ENCODE measurements around the gene SLC4A5.
A peak's percentile ranks its signal among the peaks of the same experiment; 100 is the strongest.
"Not testable (repeated sequence)": the region's sequence is repeated elsewhere in the genome, so short reads cannot be mapped to it uniquely, and the experiment has no call there.

SLC4A5 gene

DNA sequence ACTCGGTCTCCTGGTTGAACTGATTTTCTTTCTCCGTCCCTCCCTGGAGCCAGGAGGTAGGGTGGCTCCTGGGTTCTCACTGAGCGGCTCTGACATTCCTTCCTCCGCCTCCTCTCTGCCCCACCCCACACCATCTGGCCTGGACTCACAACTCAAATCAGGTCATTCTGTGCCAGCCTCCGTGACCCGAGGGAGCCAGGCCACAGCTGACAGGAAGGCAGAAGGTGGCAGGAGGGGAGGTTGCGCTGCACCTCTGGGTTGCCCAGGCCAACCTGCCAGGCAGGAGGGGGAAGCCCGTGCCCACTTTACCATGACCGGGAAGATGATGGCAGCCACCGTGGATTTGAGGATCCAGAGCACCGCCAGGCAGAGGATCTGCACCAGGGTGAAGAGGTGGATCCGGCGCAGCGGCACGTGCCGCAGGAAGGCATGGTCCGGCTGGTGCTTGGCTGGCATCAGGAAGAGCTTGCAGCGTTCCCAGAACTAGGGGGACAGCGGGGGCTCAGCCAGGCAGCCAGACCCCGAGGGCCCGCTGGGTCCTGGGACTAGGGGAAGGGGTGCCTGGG, 116.5 kb downstream of the SLC4A5 start:
- no peak for DNase-seq

DNA sequence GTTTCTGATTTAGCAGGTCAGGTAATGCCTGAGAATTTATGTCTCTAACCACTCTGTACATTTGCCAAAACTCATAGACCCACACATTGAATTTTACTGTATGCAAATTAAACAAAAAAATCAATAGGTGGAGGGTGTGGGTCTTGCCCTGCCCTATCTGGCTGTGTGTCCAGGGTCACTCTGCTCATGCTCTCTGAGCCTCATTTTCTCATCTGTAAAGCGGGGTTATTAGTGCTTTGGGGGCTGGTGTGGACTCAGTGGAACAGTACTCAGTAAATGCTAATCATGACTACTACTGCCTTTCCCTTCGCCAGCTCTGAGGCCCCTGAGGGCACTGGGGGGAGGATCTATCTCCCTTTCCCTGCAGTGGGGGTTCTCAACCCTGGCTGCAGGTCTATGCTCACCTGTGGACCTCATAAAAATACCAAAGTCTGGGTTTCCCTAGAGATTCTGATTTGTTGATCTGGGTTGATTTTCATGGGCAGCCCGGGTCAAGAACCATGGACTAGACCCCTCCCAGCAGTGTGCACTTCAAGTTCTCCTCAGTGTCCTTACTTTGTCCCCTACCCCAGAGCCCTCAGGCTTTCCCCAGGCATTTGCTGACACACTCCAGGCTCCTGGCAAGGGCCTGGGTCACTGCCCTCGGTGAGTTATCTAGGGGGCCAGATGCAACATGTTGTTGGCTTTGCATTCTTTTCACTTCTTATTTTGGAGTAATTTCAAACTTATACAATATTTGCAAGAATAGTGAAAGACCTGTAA, 117.3 kb downstream of the SLC4A5 start:
- no peak for DNase-seq

DNA sequence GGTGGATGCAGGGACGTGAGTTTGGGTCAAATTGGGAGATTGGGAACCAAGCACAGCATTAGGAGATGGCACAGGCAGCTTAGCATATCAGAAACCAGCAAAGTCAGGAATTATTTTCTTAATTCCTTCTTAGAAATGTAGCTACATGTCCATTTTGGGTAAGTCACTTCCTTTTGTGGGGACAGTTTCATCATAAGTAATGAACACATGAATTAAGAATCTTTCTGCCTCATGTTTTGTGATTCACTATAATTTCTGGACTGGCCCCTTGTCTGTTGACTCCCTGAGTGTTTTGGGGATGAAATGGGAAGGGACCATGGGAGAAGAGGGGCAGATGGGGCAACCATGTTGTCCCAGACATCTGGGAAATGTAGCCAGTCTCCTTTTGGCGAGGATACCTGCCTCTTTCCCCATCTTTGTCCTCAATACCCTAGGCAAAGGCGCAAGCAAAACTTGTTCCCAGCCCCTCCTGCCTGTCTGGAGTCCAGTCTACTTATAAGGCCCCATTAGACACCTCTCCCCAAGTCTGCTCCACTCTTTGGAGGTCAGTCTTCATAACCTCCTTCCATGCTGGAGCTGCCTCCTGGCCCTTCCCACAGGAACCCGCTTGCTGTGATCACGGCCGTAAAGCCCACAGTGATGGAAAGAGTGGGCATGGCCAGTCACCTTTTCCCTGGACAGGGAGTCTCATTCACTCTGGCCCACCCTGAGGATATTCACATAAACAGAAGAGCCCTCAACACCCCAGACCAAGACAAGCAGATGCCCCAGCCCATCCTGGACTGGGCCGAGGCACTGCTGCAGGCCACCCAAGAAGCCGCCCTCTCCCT, 119.1 kb downstream of the SLC4A5 start:
- no peak for DNase-seq

DNA sequence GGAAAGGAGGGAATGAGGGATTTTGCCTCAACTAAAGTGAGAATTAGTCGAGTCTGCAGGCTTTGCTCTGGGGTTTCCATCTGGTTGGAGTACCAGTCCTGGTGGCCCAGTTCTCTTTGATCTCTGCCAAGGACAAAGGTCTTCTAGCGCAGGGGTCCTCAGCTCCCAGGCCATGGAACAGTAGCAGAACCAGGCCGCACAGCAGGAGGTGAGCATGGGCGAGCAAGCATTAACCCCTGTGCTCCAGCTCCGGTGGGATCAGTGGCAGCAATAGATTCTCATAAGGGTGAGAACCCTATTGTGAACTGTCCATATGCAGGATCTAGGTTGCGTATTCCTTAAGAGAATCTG, 120.9 kb downstream of the SLC4A5 start:
- DNase-seq, result no peak

DNA sequence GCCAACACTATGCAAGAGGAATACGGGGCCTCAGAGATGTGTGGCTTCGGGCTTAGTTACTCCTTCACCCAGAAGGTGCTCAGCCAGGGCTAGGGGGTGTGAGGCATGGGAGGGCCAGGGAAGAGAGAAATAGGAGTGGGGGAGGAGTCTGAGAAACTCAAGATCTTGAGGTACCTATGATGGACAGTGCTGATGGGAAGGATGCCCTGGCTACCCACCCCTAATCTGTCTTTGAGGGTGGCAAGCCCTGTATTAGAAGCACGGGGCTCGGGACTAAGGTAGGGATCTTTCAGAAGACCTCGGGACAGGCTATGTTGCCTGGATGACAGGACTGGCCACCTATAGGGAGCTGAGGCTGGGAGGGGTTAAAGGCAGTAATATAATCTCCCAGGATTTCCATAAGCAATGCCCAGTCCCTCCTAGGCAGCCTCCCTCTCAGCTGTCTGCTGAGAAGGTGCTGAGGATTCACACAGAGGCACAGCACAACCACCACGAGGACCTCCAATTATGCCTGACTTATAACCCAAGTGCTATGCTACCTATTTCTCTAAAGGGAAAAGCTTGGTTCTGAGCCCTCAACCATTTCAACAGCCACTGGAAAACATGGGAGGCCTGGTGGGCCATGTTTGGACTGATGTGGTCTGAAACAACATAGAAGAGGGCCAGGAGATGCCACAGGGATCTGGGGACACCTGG, 121.5 kb downstream of the SLC4A5 start:
- no peak for DNase-seq

DNA sequence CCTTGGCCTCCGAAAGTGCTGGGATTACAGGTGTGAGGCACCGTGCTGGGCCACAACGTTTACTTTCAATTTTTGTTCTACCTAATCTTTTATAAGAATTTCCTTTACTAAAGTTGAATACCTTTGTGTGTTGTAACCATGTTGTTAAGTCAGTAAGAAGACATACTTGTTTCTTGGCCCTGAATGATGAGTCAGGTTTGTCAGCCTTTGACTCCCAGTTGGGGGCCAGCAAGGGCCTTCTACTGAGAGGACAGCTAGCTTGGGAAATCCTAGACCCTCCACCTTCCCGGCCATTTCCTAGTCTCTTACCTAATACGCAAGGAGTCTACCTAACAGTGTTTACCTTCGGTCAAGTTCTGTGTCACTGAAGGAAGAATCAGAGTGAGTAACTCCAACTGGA, 122.1 kb downstream of the SLC4A5 start:
- DNase-seq, result no peak

DNA sequence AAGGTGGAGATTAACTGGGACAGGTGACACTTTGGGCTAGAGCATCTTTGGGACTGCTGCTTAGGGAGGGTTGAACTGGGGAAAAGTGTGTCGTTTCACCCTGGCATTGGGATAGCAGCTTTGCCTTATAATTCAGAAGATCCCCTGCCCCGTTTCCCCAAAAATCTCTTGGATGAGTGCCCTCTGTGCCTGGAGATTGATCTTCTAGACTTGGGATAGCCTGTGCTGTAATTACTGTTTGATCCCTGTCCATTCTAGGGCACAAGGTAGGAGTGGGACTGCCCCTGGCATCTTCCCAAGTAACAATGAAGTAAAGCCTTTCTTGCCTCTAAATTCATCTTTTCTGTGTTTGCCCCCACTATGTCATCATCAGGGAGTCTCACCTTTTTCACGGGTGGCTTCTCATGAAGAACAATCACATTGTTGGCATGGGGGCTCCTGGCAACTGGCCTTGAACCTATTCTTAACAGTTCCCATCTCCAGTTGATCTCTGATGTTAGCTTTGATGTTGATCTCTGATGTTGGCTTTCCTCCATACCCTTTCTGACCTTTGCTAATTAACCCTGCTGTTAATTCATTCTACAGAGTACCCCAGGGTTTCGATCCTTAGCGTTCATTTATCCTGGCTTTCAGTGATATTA, 123.2 kb downstream of the SLC4A5 start:
- no peak for DNase-seq

DNA sequence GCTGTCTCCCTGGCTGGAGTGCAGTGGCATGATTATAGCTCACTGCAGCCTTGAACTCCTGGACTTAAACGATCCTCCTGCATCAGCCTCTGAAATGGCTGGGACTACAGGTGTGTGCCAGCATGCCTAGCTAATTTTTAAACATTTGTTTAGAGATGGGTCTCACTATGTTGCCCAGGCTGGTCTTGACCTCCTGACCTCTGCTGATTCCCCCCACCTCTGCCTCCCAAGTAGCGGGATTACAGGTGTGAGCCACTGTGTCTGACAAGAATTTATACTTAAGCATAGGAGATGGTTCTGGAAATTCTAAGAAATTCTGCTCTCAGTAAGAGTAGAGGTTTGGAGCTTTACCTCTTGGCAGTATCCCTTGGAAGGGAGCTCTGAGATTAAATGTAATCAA, 126.6 kb downstream of the SLC4A5 start:
- DNase-seq, result no peak

DNA sequence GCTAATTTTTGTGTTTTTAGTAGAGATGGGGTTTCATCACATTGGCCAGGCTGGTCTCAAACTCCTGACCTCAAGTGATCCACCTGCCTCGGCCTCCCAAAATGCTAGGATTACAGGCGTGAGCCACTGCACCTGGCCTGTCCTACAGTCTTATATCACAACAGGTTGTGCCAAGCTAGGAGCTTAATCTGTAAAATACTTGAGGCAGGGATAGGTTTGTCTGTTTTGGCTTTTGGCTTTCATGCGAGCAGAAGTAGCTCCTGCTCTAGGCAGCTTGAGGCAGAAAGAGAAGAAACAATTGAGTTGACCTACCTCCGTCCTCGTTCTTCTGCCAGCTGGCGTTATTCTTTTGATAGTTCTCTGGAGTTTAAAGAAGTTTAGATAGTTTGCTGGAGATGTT, 127.4 kb downstream of the SLC4A5 start:
- DNase-seq, result not testable (repeated sequence)

DNA sequence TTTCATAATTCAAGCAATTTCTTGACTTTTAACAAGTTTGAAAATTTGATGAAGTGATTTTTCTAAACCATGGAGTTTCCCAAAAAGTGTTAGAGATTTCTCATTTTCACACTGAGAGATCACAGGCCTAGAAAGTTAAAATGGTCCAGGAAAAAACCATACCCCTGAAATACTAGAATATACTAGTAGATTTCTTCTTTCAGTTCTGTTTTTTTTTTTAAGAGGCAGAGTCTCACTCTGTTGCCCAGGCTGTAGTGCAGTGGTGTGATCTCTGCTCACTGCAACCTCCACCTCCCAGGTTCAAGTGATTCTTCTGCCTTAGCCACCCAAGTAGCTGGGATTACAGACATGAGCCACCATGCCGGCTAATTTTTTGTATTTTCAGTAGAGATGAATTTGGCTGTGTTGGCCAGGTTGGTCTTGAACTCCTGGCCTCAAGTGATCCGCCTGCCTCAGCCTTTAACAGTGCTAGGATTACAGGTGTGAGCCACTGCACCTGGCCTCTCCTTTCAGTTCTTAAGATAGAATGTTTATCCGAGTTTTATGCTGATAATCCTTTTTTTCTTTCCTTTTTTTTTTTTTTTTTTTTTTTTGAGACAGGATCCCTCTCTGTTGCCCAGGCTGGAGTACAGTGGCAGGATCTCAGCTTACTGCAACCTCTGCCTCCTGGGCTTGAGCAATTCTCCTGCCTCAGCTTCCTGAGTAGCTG, 130.4 kb downstream of the SLC4A5 start:
- no peak for DNase-seq

DNA sequence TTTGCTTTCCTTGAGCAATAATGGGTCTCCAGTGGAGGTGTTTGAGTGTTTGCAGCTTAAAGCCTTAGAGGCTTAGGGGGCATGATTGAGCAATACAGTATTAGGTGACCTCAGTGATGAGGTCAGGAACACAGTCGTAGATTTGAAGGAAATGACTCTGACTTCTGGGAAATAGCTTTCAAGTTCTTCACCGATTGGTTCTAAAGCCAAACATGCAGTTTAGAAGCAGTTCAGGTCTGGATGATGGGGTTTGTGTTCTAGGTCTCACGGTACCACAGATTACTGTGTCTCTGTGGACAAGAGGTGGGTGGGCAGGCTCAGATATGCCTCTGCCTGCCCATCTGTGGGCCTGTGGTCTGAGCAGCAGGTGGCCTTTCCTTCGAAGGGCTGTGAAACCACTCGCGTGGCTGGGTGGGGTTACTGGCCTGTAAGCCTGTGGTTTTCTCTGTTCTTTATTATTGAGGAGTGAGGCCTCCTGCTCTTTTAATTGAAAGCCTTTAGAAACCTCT, 137.0 kb downstream of the SLC4A5 start:
- DNase-seq, result no peak

DNA sequence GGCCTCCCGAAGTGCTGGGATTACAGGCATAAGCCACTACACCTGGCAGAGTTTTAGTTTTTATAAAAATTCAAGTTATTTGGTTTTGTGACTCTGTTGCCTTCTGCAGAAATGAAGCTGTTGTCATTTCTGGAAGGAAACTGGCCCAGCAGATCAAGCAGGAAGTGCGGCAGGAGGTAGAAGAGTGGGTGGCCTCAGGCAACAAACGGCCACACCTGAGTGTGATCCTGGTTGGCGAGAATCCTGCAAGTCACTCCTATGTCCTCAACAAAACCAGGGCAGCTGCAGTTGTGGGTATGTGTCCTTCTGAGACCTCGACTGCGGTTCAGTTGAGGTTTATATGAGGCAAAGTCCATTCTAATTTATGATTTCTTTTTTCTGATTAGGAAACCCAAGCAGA, 137.6 kb downstream of the SLC4A5 start:
- DNase-seq, result no peak

DNA sequence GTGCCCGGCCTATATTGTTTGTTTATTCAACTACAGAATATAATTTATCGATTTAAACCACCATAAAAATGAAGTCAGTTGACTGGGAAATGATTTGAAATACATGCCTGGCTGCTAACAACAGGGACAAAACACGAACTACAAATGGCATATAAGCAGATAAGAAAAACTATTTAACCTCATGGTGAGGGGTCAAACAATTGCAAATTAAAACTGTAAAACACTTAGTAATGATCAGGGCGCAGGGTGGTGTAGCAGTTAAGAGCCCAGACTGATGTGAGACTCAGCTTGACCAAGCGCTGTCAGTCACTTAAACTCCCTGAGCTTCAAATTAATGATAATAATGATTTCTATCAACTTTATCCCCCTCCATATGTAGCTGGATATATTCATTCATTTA, 138.1 kb downstream of the SLC4A5 start:
- DNase-seq, result no peak

DNA sequence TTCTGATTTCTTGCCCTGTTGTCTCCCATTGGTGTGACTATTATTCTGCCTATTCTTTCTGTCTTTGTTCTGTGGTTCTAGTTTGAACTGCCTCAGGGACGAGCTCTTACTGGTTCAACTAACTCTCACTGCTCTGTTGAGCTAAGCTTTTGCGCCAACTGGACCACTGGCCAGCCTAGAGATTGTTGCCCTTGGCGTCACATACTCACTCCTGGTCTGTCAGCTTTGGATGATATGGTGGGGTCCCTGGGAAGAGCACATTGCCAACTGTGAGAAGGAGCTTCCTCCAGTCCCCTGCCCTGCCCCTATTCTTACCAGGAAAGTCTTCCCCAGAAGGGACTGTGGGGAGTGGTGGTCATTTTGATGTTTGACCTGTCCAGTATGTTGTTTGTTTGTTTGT, 138.8 kb downstream of the SLC4A5 start:
- no peak for DNase-seq

DNA sequence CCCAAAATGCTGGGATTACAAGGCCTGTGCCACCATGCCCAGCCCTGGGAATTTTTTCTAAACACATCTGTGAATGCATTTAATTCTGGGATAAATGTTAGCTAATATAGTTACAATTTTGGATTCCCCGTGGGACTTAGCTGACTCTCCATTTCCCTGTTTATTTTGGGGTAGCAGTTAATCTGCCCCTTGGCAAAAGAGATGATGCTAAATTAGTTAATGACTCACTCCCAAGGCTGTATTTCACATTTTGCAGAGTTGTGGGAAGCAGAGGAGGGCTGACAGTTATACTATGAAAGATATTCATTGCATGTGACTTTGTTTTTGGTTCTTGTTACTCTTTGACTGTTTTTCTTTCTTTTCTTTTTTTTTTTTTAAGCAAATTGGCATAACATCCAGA, 141.6 kb downstream of the SLC4A5 start:
- DNase-seq, result no peak

DNA sequence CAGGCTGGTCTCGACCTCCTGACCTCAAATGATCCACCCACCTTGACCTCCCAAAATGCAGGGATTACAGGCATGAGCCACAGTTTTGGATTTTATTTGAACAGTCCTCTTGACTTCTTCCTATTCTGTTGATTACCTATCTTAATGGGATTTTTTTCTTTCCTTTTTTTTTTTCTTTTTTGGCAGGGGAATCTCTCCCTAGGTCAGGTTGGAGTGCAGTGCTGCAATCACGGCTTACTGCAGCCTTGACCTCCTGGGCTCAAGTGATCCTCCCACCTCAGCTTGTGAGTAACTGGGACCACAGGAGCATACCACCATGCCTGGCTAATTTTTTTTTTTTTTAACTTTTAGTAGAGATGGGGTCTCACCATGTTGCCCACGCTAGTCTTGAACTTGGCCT, 142.0 kb downstream of the SLC4A5 start:
- DNase-seq, result no peak

DNA sequence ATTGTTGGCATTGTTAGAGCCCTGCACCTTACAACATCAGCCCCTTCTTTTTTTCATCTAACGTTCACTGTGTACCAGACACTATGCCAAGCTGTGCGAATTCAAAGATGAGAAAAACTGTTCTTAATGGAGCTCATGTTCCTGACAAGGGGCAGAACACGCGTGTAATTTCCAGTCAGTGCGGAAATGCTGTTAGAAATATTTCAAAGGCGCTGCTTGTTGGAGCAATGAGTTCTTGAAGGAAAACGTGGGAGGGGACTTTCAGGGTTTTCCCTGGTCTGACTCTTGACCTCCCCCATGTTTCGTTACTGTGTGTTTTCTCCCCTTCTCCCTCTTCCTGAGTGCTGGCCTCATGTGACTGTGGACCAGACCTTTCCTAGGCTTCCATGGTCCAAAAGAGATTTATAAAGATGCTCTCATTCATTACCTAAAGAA, 143.3 kb downstream of the SLC4A5 start:
- DNase-seq, result peak in 1 of 2 experiments; percentile 22

DNA sequence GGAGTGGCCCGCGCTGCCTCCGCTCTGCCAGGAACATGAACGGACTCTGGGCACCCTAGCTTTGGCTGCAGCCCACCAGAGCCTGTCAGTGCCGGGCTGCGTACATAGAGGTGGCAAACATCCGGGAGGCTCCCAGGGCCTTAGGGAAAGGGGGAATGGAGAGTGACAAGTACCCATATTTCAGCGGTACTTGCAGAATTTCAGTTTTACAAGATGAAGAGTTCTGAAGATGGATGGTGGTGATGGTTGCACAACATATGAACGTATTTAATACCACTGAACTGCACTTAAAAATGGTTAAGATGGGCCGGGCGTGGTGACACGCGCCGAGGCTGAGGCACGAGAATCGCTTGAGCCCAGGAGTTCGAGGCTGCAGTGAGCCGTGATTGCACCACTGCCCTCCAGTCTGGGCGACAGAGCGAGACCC, 143.9 kb downstream of the SLC4A5 start:
- no peak for DNase-seq

DNA sequence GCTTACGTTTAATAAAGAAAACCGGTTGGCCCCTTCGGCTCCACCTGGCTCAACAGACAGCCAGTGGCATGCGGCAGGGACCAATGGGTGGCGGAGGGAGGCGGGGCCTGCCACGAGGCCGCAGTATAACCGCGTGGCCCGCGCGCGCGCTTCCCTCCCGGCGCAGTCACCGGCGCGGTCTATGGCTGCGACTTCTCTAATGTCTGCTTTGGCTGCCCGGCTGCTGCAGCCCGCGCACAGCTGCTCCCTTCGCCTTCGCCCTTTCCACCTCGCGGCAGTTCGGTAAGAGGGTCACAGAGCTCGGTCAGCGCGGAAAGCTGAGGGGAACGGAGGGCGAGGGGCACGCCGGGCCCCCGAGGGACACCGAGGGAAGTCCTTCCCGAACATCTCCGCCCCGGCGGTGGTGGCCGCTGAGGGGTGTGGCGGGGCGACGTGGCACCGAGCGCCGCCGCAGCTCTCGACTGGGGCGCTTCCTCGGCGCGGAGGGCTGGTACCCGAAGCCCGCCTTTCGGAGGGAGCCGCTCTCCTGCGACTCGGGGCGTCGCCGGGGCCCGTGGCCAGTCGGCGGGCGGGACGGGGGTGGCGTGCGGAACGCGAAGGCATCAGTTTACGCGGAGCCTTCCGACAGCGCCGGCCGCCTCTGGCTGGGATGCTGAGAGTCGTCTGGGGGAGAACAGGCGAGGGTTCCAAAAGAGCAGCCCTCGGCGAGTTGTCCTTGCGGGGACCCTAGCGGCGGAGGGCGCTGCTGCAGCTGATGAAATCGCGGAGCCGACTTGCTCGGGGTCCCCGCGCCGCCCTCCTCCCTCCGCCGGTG, 144.5 kb downstream of the SLC4A5 start, which contains the start of gene MTHFD2:
MTHFD2 (plus strand) TSS at position 155 of the 814 bp plus-strand sequence; CDS start at position 182, 27 bp downstream.
- DNase-seq, result peak; percentile 86 to 89

DNA sequence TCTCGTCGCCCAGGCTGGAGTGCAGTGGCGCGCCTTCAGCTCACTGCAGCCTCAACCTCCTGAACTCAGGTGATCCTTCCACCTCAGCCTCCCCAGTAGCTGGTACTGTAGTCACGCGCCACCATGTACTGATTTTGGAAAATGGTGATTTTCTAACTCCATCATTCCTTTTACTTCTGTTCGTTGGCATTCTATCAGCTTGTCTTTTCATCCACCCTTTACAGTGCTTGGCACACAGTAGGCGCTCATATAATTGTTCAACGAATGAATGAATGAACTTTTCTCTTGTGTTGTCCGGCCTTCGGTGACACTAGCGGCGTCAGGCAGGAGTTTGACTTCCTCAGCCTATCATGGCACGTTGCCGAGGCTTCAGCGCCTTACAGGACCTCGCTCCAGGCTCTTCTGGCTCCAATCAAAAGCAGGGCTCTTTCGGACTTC, 145.2 kb downstream of the SLC4A5 start:
- peak; percentile 99 for DNase-seq

DNA sequence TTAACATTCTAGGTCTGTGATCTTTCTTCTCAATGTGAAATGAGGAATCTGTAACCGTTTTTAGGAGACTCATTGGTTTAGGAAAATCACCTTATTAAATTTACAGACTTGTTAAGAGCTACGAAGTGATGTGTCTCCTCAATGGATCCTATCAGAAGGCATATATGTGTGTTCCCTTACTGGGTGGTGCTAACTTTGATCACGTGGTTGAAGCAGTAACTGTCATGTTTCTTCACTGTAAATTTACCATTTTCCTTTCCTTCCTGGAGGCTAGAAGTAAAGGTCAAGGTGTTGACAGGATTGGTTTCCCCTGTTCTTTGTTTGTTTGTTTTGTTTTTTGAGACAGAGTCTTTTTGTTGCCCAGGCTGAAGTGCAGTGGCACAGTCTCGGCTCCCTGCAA, 146.2 kb downstream of the SLC4A5 start:
- DNase-seq, result no peak

All from Kasumi-1 (cell line).